Measurements from ENCODE around the gene RAB3GAP2. TPM values are rescaled to one million over a fixed set of nuclear protein-coding genes. Genes with fewer than 3 reads are reported as not detected.

Gene RAB3GAP2
- total and polyA plus RNA-seq, 2 donors (not counting 1 experiment from before 2014, with no cell fraction given): 16.9 to 70.5 TPM

GRCh38 chr1:220157738-220158137 lies 114.5 kb downstream of the RAB3GAP2 start:
- H3K27ac ChIP-seq (ENCODE audit: low read length in 2 of 2): no peak overlapping the region
- no peak overlapping the region for H3K27ac Mint-ChIP-seq
- no peak overlapping the region for H3K4me3 ChIP-seq (ENCODE audit: control extremely low read depth in 1 of 5, extremely low read depth in 1 of 5, insufficient read depth in 1 of 5, low read depth in 2 of 5, low read length in 4 of 5)
- ChIA-PET CTCF (interaction anchor here (1.0 kb wide), 1 partner anchor 46 kb away, joined by 3 read pairs; no protein-coding TSS in a partner anchor), POLR2A (no interaction called here)
- intact Hi-C loops (cut with micrococcal nuclease): no loop called here
- no peaks in the 10 kb centered on the region for H3K4me1 ChIP-seq (ENCODE audit: control insufficient read depth in 2 of 2, insufficient read depth in 2 of 2, low read length in 2 of 2)
- no peaks in the 10 kb centered on the region for H4K20me1 ChIP-seq (ENCODE audit: control insufficient read depth, insufficient read depth, low read length, poor library complexity, severe bottlenecking)
- WGBS (ENCODE audit: insufficient coverage): 85% methylated on average over 2 of the region's 2 CpGs
- H3K27me3 ChIP-seq (replicated peaks in 1 of 4; ENCODE audit: control extremely low read depth in 1 of 4, control insufficient read depth in 3 of 4, insufficient read depth in 4 of 4, low read length in 3 of 4): no peaks in the 10 kb centered on the region
- no peak overlapping the region for H2AFZ ChIP-seq (ENCODE audit: insufficient read depth, low read depth, low read length, poor library complexity, severe bottlenecking)
- H3K9me3 ChIP-seq (ENCODE audit: control extremely low read depth in 1 of 3, control insufficient read depth in 2 of 3, insufficient read depth in 1 of 3, low read length in 2 of 3): no peaks in the 10 kb centered on the region
- no peaks in the 10 kb centered on the region for H3K27me3 Mint-ChIP-seq
- H3K36me3 ChIP-seq (replicated peaks in 1 of 2; ENCODE audit: control extremely low read depth in 1 of 2, control insufficient read depth in 1 of 2, extremely low read depth in 1 of 2, insufficient read depth in 2 of 2, low read length in 1 of 2): peaks cover 22 to 67% of the 10 kb centered on the region in 2 experiments
- no peak overlapping the region for H3K4me2 ChIP-seq (replicated peaks; ENCODE audit: low read depth, low read length, poor library complexity, severe bottlenecking)
- ATAC-seq (ENCODE audit: low read depth) (no peak), DNase-seq (no peak)
- H3K9ac ChIP-seq (ENCODE audit: low read length): no peak overlapping the region
- H3K4me1 Mint-ChIP-seq: no peaks in the 10 kb centered on the region
- TF ChIP-seq CTCF (IDR thresholded peaks at IDR 0.05) (no peak), EZH2 (IDR thresholded peaks at IDR 0.05; ENCODE audit: borderline replicate concordance, insufficient read depth, low read depth, low read length, poor library complexity, severe bottlenecking) (no peak)
- no peaks in the 10 kb centered on the region for H3K9me3 Mint-ChIP-seq (ENCODE audit: insufficient read depth)
- no peaks in the 10 kb centered on the region for H3K79me2 ChIP-seq (ENCODE audit: control insufficient read depth, insufficient read depth, low read length)
- H3K4me3 Mint-ChIP-seq: no peak overlapping the region

- no peaks in the 10 kb centered on the region for H3K9me3 ChIP-seq (ENCODE audit: control extremely low read depth in 1 of 3, control insufficient read depth in 2 of 3, insufficient read depth in 1 of 3, low read length in 2 of 3)
- CTCF ChIA-PET: interaction anchor here (1.0 kb wide), 1 partner anchor 45 kb away, joined by 3 read pairs; no protein-coding TSS in a partner anchor
- no peak overlapping the region for H3K27ac Mint-ChIP-seq
- intact Hi-C loops (cut with micrococcal nuclease): no loop called here
- H3K27me3 ChIP-seq (replicated peaks in 1 of 4; ENCODE audit: control extremely low read depth in 1 of 4, control insufficient read depth in 3 of 4, insufficient read depth in 4 of 4, low read length in 3 of 4): no peaks in the 10 kb centered on the region
- peaks cover 22 to 70% of the 10 kb centered on the region in 2 experiments for H3K36me3 ChIP-seq (replicated peaks in 1 of 2; ENCODE audit: control extremely low read depth in 1 of 2, control insufficient read depth in 1 of 2, extremely low read depth in 1 of 2, insufficient read depth in 2 of 2, low read length in 1 of 2)
- no peak overlapping the region for H2AFZ ChIP-seq (ENCODE audit: insufficient read depth, low read depth, low read length, poor library complexity, severe bottlenecking)
- ATAC-seq (ENCODE audit: low read depth): no peak
- no peaks in the 10 kb centered on the region for H3K9me3 Mint-ChIP-seq (ENCODE audit: insufficient read depth)
- H3K4me3 ChIP-seq (ENCODE audit: control extremely low read depth in 1 of 5, extremely low read depth in 1 of 5, insufficient read depth in 1 of 5, low read depth in 2 of 5, low read length in 4 of 5): no peak overlapping the region
- H3K4me3 Mint-ChIP-seq: no peak overlapping the region
- H3K27ac ChIP-seq (ENCODE audit: low read length in 2 of 2): no peak overlapping the region
- POLR2A ChIA-PET: interaction anchor here (0.6 kb wide), 1 partner anchor 25 kb away, joined by 8 read pairs; no protein-coding TSS in a partner anchor
- no peaks in the 10 kb centered on the region for H4K20me1 ChIP-seq (ENCODE audit: control insufficient read depth, insufficient read depth, low read length, poor library complexity, severe bottlenecking)
- TF ChIP-seq CTCF (IDR thresholded peaks at IDR 0.05): no peak
- H3K4me1 Mint-ChIP-seq: no peaks in the 10 kb centered on the region
- H3K27me3 Mint-ChIP-seq: no peaks in the 10 kb centered on the region
- H3K9ac ChIP-seq (ENCODE audit: low read length): no peak overlapping the region
- no peaks in the 10 kb centered on the region for H3K79me2 ChIP-seq (ENCODE audit: control insufficient read depth, insufficient read depth, low read length)
- no peak for DNase-seq
- WGBS (ENCODE audit: insufficient coverage): 93% methylated on average over 3 of the region's 4 CpGs
- no peak overlapping the region for H3K4me2 ChIP-seq (replicated peaks; ENCODE audit: low read depth, low read length, poor library complexity, severe bottlenecking)
- H3K4me1 ChIP-seq (ENCODE audit: control insufficient read depth in 2 of 2, insufficient read depth in 2 of 2, low read length in 2 of 2): no peaks in the 10 kb centered on the region
Measured at GRCh38 chr1:220156620-220157146, 115.6 kb downstream of the RAB3GAP2 start.

Data from B cell (primary cell).